Body of pancreas (tissue), 4 donors: ENCODE data around the gene RASL12. TPM values are rescaled to one million over a fixed set of nuclear protein-coding genes. Genes with fewer than 3 reads are reported as not detected.

Source experiments
- ATAC-seq: fragments of 150-250 bp; one replicate; pipeline ENCODE4 v1.9.1; 2016
- DNase-seq, 4 donors: peaks; one replicate each; pipeline ENCODE4 v3.0.0-alpha.2; 2019
- H3K27ac ChIP-seq, 4 donors: fragments of 200-600 bp; sonication (generic); 1 replicate in 3 of 4; 2 replicates in 1 of 4; pipeline versions ENCODE4 v1.5.1 to v1.6.1; 2016 to 2019; ENCODE audit warnings: mild to moderate bottlenecking in 1 of 4, mixed read lengths in 1 of 4, moderate library complexity in 1 of 4
- H3K27me3 ChIP-seq, 2 donors: fragments of 200-600 bp; sonication (generic); one replicate each; pipeline ENCODE4 v1.6.0; 2016; ENCODE audit warnings: mild to moderate bottlenecking in 1 of 2
- H3K36me3 ChIP-seq, 2 donors: fragments of 200-600 bp; sonication (generic); replicated peaks in 1 of 2; 2 replicates each; pipeline ENCODE4 v1.5.1; 2016; ENCODE audit warnings: low read depth in 2 of 2; ENCODE audit not compliant: insufficient read depth in 1 of 2
- H3K4me1 ChIP-seq: fragments of 200-600 bp; sonication (generic); one replicate; pipeline ENCODE4 v1.6.0; 2016
- H3K4me3 ChIP-seq, 2 donors: fragments of 200-600 bp; sonication (generic); 1 replicate in 1 of 2; 2 replicates in 1 of 2; pipeline ENCODE4 v1.5.1; 2016 to 2019
- H3K9me3 ChIP-seq, 3 donors: fragments of 200-600 bp; sonication (generic); 1 replicate in 2 of 3; 2 replicates in 1 of 3; pipeline ENCODE4 v1.5.1; 2016
- CTCF ChIP-seq, 7 experiments: fragments of 450-650 bp in 4 of 7; fragments of 200-600 bp in 3 of 7; sonication (generic) in 3 of 7; IDR thresholded peaks; one replicate each; pipeline ENCODE4 v1.5.1; 2016 to 2019; ENCODE audit warnings: antibody characterized with exemption in 7 of 7
- POLR2A ChIP-seq, 3 donors: fragments of 450-650 bp; IDR thresholded peaks; one replicate each; pipeline ENCODE4 v1.6.1; 2016; ENCODE audit warnings: antibody characterized with exemption in 3 of 3, mild to moderate bottlenecking in 2 of 3
- WGBS, 2 donors: methylation state at CpG; one replicate each; pipeline ENCODE4 v1.1.5; 2017; 5-methylcytosine and 5-hydroxymethylcytosine counted together
- intact Hi-C: fragments of 100-400 bp; cut with DNase I; formaldehyde crosslinking; loops from one replicate; pipeline ENCODE4 v1.15.1; 2023
- total RNA-seq, 2 donors: library from RNA; depleted of rRNA; stranded (reverse); fragments of >200 nt; gene quantifications; one replicate each; pipeline ENCODE4 v1.1.0, GENCODE V29; 2016

Gene RASL12
- total RNA-seq, 2 donors from 2014 or later: 3.1 to 4.6 TPM

DNA sequence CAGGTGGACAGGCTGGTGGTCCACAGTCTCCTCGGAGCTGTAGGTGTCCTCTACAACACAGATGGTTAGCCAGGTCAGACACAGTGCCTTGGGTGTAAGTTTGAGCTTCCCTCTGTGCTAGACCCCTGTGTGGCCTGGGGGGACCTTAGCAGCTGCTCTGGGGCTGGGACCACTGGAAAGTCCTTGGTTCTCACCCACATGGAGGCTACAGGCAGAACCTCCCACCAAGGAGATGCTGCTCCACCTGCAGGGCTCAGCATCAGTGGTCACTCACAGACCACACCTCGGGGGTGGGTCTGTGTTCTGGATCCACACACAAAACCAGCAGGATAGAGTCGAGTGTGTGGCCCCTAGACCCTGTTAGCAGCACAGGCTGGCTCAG is 8.4 kb downstream of the RASL12 start:
- DNase-seq (no peak), ATAC-seq (no peak)
- WGBS, 2 donors: 45 to 54% methylated on average over 2 to 3 of the region's 3 CpGs
- Histone ChIP-seq H3K4me1 (no peaks in the 10 kb centered on the region), H3K36me3 (no peaks in the 10 kb centered on the region), H3K4me3 (no peak overlapping the region), H3K27ac (no peak overlapping the region), H3K9me3 (no peaks in the 10 kb centered on the region), H3K27me3 (no peaks in the 10 kb centered on the region)
- no peak for TF ChIP-seq POLR2A (IDR thresholded peaks at IDR 0.05)
- TF ChIP-seq CTCF (IDR thresholded peaks at IDR 0.05): no peak
- intact Hi-C loops: loop anchor here (10.0 kb wide), 1 partner anchor 215 kb away; no protein-coding TSS in a partner anchor

- ATAC-seq: no peak
- H3K27me3 ChIP-seq: no peaks in the 10 kb centered on the region
- H3K36me3 ChIP-seq: no peaks in the 10 kb centered on the region
- no peaks in the 10 kb centered on the region for H3K9me3 ChIP-seq
- no peak for TF ChIP-seq CTCF (IDR thresholded peaks at IDR 0.05)
- TF ChIP-seq POLR2A (IDR thresholded peaks at IDR 0.05): no peak
- intact Hi-C loops: loop anchor here (10.0 kb wide), 1 partner anchor 216 kb away; no protein-coding TSS in a partner anchor
- no peaks in the 10 kb centered on the region for H3K4me1 ChIP-seq
- no peak for DNase-seq
- 68 to 70% methylated on average over 10 to 16 of the region's 16 CpGs for WGBS, 2 donors
- H3K4me3 ChIP-seq: no peak overlapping the region
- no peak overlapping the region for H3K27ac ChIP-seq
These were observed 9.1 kb downstream of the RASL12 start for GRCh38 chr15:65058394-65059368.

- no peak overlapping the region for H3K4me3 ChIP-seq
- ATAC-seq: no peak
- H3K27me3 ChIP-seq: no peaks in the 10 kb centered on the region
- TF ChIP-seq CTCF (IDR thresholded peaks at IDR 0.05) (no peak), POLR2A (IDR thresholded peaks at IDR 0.05) (no peak)
- intact Hi-C loops: loop anchor here (10.0 kb wide), 1 partner anchor 217 kb away; no protein-coding TSS in a partner anchor
- no peaks in the 10 kb centered on the region for H3K9me3 ChIP-seq
- H3K4me1 ChIP-seq: no peaks in the 10 kb centered on the region
- no peak overlapping the region for H3K27ac ChIP-seq
- 81% methylated on average over 6 to 8 of the region's 8 CpGs for WGBS, 2 donors
- no peaks in the 10 kb centered on the region for H3K36me3 ChIP-seq
- no peak for DNase-seq
These were observed 10.2 kb downstream of the RASL12 start for GRCh38 chr15:65057549-65057940.

- WGBS, 2 donors: 61 to 69% methylated on average over 8 of the region's 8 CpGs
- no peak overlapping the region for H3K27ac ChIP-seq
- no peaks in the 10 kb centered on the region for H3K9me3 ChIP-seq
- ATAC-seq (no peak), DNase-seq (no peak)
- no peaks in the 10 kb centered on the region for H3K27me3 ChIP-seq
- H3K4me3 ChIP-seq: no peak overlapping the region
- no peaks in the 10 kb centered on the region for H3K4me1 ChIP-seq
- intact Hi-C loops: loop anchor here (10.0 kb wide), 1 partner anchor 218 kb away; no protein-coding TSS in a partner anchor
- H3K36me3 ChIP-seq: no peaks in the 10 kb centered on the region
- TF ChIP-seq CTCF (IDR thresholded peaks at IDR 0.05): no peak
- TF ChIP-seq POLR2A (IDR thresholded peaks at IDR 0.05): no peak
These were observed 10.8 kb downstream of the RASL12 start for GRCh38 chr15:65056868-65057548.
